Loucy (cell line): ENCODE results near the gene ERGIC3.

Experiments used
- EZH2phosphoT487 ChIP-seq: fragments of 200-600 bp; IDR thresholded peaks from 2 replicates; pipeline ENCODE4 v1.6.1; 2018; ENCODE audit warnings: antibody characterized with exemption, mild to moderate bottlenecking, moderate library complexity, borderline replicate concordance
- TF ChIP-seq, protein P1 (sequence below): fragments of 200-600 bp; sonication (generic); conservative IDR thresholded peaks from 2 replicates; pipeline ENCODE4 v1.5.1; 2014; ENCODE audit warnings: mild to moderate bottlenecking, antibody characterized with exemption, low read length

DNA sequence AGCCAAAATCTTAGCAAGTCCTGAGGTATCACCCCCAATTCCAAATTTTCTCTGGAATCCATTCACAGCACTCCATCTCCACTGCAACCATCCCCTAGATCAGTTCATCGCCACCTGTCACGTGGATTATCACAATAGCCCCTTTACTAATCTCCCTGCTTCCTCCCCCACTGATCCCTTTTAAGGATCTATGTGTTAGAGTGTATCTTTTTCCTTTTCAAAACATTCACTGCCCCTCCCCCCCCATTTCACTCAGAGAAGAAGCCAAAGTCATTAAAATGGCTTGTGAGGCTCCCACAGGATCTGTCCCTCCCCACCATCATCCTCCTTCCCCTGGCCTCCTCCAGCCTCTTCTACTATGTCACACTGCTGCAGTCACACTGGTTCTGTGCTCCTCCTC is 55.3 kb downstream of the ERGIC3 start:
- TF ChIP-seq, protein P1, sequence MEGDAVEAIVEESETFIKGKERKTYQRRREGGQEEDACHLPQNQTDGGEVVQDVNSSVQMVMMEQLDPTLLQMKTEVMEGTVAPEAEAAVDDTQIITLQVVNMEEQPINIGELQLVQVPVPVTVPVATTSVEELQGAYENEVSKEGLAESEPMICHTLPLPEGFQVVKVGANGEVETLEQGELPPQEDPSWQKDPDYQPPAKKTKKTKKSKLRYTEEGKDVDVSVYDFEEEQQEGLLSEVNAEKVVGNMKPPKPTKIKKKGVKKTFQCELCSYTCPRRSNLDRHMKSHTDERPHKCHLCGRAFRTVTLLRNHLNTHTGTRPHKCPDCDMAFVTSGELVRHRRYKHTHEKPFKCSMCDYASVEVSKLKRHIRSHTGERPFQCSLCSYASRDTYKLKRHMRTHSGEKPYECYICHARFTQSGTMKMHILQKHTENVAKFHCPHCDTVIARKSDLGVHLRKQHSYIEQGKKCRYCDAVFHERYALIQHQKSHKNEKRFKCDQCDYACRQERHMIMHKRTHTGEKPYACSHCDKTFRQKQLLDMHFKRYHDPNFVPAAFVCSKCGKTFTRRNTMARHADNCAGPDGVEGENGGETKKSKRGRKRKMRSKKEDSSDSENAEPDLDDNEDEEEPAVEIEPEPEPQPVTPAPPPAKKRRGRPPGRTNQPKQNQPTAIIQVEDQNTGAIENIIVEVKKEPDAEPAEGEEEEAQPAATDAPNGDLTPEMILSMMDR = no peak
- no peak for TF ChIP-seq EZH2phosphoT487
